GM23338 (cell line): ENCODE measurements around the gene DHX30. TPM values are rescaled to one million over a fixed set of nuclear protein-coding genes. Genes with fewer than 3 reads are reported as not detected.
A peak's percentile ranks its signal among the peaks of the same experiment; 100 is the strongest.

Experiments
- ATAC-seq: fragments of 200-7000 bp; cut with Tn5 transposase; 3 replicates; pipeline ENCODE4 v1.9.1; 2020
- DNase-seq: peaks from one replicate; pipeline ENCODE4 v3.0.0-alpha.2; 2015; ENCODE audit warnings: low spot score
- H2AFZ ChIP-seq: fragments of 200-600 bp; sonication (generic); 2 replicates; pipeline ENCODE4 v1.8.0; 2016; ENCODE audit warnings: antibody characterized with exemption, mild to moderate bottlenecking, moderate library complexity
- H3F3A ChIP-seq: fragments of 200-600 bp; sonication (generic); replicated peaks from 2 replicates; pipeline ENCODE4 v1.8.0; 2017; ENCODE audit warnings: antibody characterized with exemption, mixed run types, low read depth
- H3K27ac ChIP-seq: fragments of 200-600 bp; sonication (generic); 2 replicates; pipeline ENCODE4 v1.6.1; 2016; ENCODE audit warnings: low read depth
- H3K27me3 ChIP-seq: fragments of 200-600 bp; sonication (generic); 2 replicates; pipeline ENCODE4 v1.8.0; 2016; ENCODE audit warnings: mild to moderate bottlenecking, mixed run types, moderate library complexity; ENCODE audit not compliant: insufficient read depth
- H3K36me3 ChIP-seq: fragments of 200-600 bp; sonication (generic); 2 replicates; pipeline ENCODE4 v1.8.0; 2016; ENCODE audit warnings: mild to moderate bottlenecking; ENCODE audit not compliant: insufficient read depth
- H3K4me1 ChIP-seq: fragments of 200-600 bp; sonication (generic); 2 replicates; pipeline ENCODE4 v1.8.0; 2016; ENCODE audit warnings: mild to moderate bottlenecking, moderate library complexity; ENCODE audit not compliant: insufficient read depth
- H3K4me2 ChIP-seq: fragments of 200-600 bp; sonication (generic); 2 replicates; pipeline ENCODE4 v1.7.1; 2017; ENCODE audit warnings: mixed run types
- H3K4me3 ChIP-seq: fragments of 200-600 bp; sonication (generic); 2 replicates; pipeline ENCODE4 v1.6.1; 2016; ENCODE audit warnings: mixed run types
- H3K79me2 ChIP-seq: fragments of 200-600 bp; sonication (generic); replicated peaks from 2 replicates; pipeline ENCODE4 v1.8.0; 2017; ENCODE audit warnings: mild to moderate bottlenecking; ENCODE audit not compliant: insufficient read depth
- H3K9me2 ChIP-seq: fragments of 200-600 bp; sonication (generic); 2 replicates; pipeline ENCODE4 v1.8.0; 2017; ENCODE audit not compliant: insufficient read depth
- H4K20me1 ChIP-seq: fragments of 200-600 bp; sonication (generic); replicated peaks from 2 replicates; pipeline ENCODE4 v1.8.0; 2017; ENCODE audit warnings: mild to moderate bottlenecking; ENCODE audit not compliant: insufficient read depth
- H3K27ac Mint-ChIP-seq: 2 replicates; pipeline ENCODE4 v1.8.0; 2020; ENCODE audit warnings: inconsistent platforms, mild to moderate bottlenecking, moderate library complexity, mixed read lengths
- H3K27me3 Mint-ChIP-seq: 3 replicates; pipeline ENCODE4 v1.8.0; 2022; ENCODE audit warnings: low read depth, mild to moderate bottlenecking, moderate library complexity, mixed read lengths, inconsistent platforms; ENCODE audit not compliant: insufficient read depth, poor library complexity
- H3K36me3 Mint-ChIP-seq: 3 replicates; pipeline ENCODE4 v1.8.0; 2021; ENCODE audit warnings: low read depth, mild to moderate bottlenecking, inconsistent platforms, moderate library complexity, mixed read lengths
- H3K4me1 Mint-ChIP-seq: 3 replicates; pipeline ENCODE4 v1.8.0; 2020; ENCODE audit warnings: mild to moderate bottlenecking, inconsistent platforms, mixed read lengths
- H3K4me3 Mint-ChIP-seq: 3 replicates; pipeline ENCODE4 v1.8.0; 2021; ENCODE audit warnings: moderate library complexity, mild to moderate bottlenecking, inconsistent platforms, mixed read lengths
- H3K9me3 Mint-ChIP-seq: 3 replicates; pipeline ENCODE4 v1.8.0; 2020; ENCODE audit warnings: moderate library complexity, mild to moderate bottlenecking, inconsistent platforms, mixed read lengths
- JUNB ChIP-seq: IDR thresholded peaks from one replicate; pipeline ENCODE4 v1.6.1; 2016; ENCODE audit warnings: antibody characterized with exemption; ENCODE audit not compliant: unreplicated experiment
- NANOG ChIP-seq: IDR thresholded peaks from 2 replicates; pipeline ENCODE4 v1.6.1; 2016; ENCODE audit warnings: antibody characterized with exemption, borderline replicate concordance
- POLR2AphosphoS5 ChIP-seq: IDR thresholded peaks from 2 replicates; pipeline ENCODE4 v1.6.1; 2016; ENCODE audit warnings: antibody characterized with exemption, low read depth
- REST ChIP-seq: IDR thresholded peaks from one replicate; pipeline ENCODE4 v1.6.1; 2018; ENCODE audit warnings: antibody characterized with exemption; ENCODE audit not compliant: unreplicated experiment
- STAT1 ChIP-seq: IDR thresholded peaks from one replicate; pipeline ENCODE4 v1.6.1; 2016; ENCODE audit warnings: antibody characterized with exemption; ENCODE audit not compliant: unreplicated experiment
- ZNF114 ChIP-seq: fragments of 250-450 bp; sonication (Bioruptor Pico); IDR thresholded peaks from 2 replicates; pipeline ENCODE4 v1.5.0; 2020; ENCODE audit warnings: mild to moderate bottlenecking, moderate library complexity
- ZNF331 ChIP-seq: fragments of 250-450 bp; sonication (Bioruptor Pico); IDR thresholded peaks from 2 replicates; pipeline ENCODE4 v1.5.0; 2020; ENCODE audit warnings: low read depth, mild to moderate bottlenecking, moderate library complexity
- polyA plus RNA-seq: library from polyadenylated mRNA; unstranded; fragments of >200 nt; fragmentation: Nextera tagmentation; extraction: Ambion mirVana; gene quantifications from 2 replicates; pipeline ENCODE4 v1.2.1, GENCODE V29; 2016
- total RNA-seq: library from RNA; depleted of rRNA; stranded (reverse); fragments of >200 nt; shearing (Covaris generic); gene quantifications from 2 replicates; pipeline ENCODE4 v1.2.3, GENCODE V29; 2014
- TF ChIP-seq, protein P1 (sequence below), 2 experiments: fragments of 200-600 bp in 1 of 2; sonication (generic) in 1 of 2; conservative IDR thresholded peaks; 2 replicates each; pipeline versions ENCODE4 v1.5.1 to v1.6.1; 2016 to 2017; ENCODE audit warnings: antibody characterized with exemption in 2 of 2, low read depth in 2 of 2, mild to moderate bottlenecking in 2 of 2, moderate library complexity in 1 of 2
- TF ChIP-seq, protein P2 (sequence below): fragments of 250-450 bp; sonication (Bioruptor Pico); IDR thresholded peaks from 2 replicates; pipeline ENCODE4 v1.5.0; 2020; ENCODE audit warnings: mild to moderate bottlenecking, moderate library complexity
- TF ChIP-seq, protein P3 (sequence below): IDR thresholded peaks from 2 replicates; pipeline ENCODE4 v1.6.1; 2016; ENCODE audit warnings: antibody characterized with exemption

The DHX30 gene
- total and polyA plus RNA-seq, 2 experiments from 2014 or later: 47.5 to 125 TPM

DNA sequence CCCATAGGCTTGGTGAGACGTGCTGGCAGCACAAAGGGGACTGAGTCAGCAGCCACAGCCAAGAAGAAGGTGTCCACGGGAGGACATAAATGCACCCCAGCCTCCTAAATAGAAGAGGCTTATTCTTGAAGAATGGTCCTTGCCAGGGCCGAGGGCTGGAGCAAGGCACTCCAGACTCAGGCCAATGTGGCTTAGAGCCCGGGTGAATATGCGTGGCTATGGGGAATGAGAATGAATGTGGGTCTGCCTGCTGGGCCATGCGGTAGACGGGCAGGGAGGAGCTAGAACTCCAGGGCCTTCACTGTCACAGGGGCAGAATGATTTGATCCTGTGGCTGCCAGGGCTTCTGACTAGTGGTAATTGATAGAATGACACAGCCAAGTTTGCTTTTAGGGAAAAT is 34.0 kb downstream of the DHX30 start:
- H3K36me3 Mint-ChIP-seq: peaks cover 82% of the 10 kb centered on the region
- Histone ChIP-seq H2AFZ (no peak overlapping the region), H3K27ac (peak overlapping the region; percentile 82; the same call in 1 of the 2 replicates), H3K4me2 (no peak overlapping the region), H3K9me2 (no peaks in the 10 kb centered on the region), H3K36me3 (peaks cover 52% of the 10 kb centered on the region), H4K20me1 (peaks cover 51% of the 10 kb centered on the region), H3K27me3 (no peaks in the 10 kb centered on the region), H3K4me1 (peaks cover 21% of the 10 kb centered on the region), H3F3A (peaks cover 49% of the 10 kb centered on the region), H3K4me3 (no peak overlapping the region), H3K79me2 (peaks cover 26% of the 10 kb centered on the region)
- ATAC-seq (peak; percentile 32), DNase-seq (no peak)
- H3K27me3 Mint-ChIP-seq: peaks cover 19% of the 10 kb centered on the region
- H3K4me1 Mint-ChIP-seq: peaks cover 31% of the 10 kb centered on the region
- H3K4me3 Mint-ChIP-seq: no peak overlapping the region
- no peaks in the 10 kb centered on the region for H3K9me3 Mint-ChIP-seq
- no peak for TF ChIP-seq ZNF331
- TF ChIP-seq NANOG: no peak
- TF ChIP-seq, protein P1, sequence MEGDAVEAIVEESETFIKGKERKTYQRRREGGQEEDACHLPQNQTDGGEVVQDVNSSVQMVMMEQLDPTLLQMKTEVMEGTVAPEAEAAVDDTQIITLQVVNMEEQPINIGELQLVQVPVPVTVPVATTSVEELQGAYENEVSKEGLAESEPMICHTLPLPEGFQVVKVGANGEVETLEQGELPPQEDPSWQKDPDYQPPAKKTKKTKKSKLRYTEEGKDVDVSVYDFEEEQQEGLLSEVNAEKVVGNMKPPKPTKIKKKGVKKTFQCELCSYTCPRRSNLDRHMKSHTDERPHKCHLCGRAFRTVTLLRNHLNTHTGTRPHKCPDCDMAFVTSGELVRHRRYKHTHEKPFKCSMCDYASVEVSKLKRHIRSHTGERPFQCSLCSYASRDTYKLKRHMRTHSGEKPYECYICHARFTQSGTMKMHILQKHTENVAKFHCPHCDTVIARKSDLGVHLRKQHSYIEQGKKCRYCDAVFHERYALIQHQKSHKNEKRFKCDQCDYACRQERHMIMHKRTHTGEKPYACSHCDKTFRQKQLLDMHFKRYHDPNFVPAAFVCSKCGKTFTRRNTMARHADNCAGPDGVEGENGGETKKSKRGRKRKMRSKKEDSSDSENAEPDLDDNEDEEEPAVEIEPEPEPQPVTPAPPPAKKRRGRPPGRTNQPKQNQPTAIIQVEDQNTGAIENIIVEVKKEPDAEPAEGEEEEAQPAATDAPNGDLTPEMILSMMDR (conservative IDR thresholded peaks at IDR 0.05; ENCODE audit: low read depth in 2 of 2): no peak
- H3K27ac Mint-ChIP-seq: no peak overlapping the region

DNA sequence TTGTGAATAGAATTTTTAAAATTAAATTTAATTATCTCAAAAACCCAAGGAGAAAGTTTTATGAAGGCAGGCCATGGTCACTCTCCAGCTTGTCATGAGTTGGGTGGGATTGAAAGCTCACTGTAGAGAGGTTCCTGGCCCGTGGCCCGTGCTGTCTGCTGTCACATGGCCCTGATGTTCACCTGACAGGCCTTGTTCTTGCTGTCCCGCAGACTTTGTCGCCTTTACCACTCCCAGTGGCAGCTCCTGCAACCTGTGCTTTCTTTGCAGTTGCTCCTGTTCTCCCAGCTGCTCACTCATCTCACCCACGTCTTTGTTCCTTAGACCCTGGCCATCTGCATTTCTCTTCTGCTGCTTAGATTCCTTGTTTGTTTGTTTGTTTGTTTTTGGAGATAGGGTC is 35.6 kb downstream of the DHX30 start:
- H4K20me1 ChIP-seq: peaks cover 63% of the 10 kb centered on the region
- H3K9me2 ChIP-seq: no peaks in the 10 kb centered on the region
- no peak for DNase-seq
- no peak overlapping the region for H3K4me3 ChIP-seq
- H3K27ac ChIP-seq: no peak overlapping the region
- no peak overlapping the region for H2AFZ ChIP-seq
- Mint-ChIP-seq H3K4me3 (no peak overlapping the region), H3K4me1 (peaks cover 42% of the 10 kb centered on the region), H3K27me3 (peaks cover 19% of the 10 kb centered on the region), H3K9me3 (no peaks in the 10 kb centered on the region), H3K36me3 (peaks cover 86% of the 10 kb centered on the region), H3K27ac (no peak overlapping the region)
- ATAC-seq: no peak
- H3K4me2 ChIP-seq: no peak overlapping the region
- H3F3A ChIP-seq: peaks cover 55% of the 10 kb centered on the region
- peaks cover 31% of the 10 kb centered on the region for H3K79me2 ChIP-seq
- no peaks in the 10 kb centered on the region for H3K27me3 ChIP-seq
- H3K36me3 ChIP-seq: peaks cover 50% of the 10 kb centered on the region
- peaks cover 31% of the 10 kb centered on the region for H3K4me1 ChIP-seq
- no peak for TF ChIP-seq POLR2AphosphoS5
- TF ChIP-seq JUNB: no peak
- TF ChIP-seq REST: no peak
- TF ChIP-seq, protein P2, sequence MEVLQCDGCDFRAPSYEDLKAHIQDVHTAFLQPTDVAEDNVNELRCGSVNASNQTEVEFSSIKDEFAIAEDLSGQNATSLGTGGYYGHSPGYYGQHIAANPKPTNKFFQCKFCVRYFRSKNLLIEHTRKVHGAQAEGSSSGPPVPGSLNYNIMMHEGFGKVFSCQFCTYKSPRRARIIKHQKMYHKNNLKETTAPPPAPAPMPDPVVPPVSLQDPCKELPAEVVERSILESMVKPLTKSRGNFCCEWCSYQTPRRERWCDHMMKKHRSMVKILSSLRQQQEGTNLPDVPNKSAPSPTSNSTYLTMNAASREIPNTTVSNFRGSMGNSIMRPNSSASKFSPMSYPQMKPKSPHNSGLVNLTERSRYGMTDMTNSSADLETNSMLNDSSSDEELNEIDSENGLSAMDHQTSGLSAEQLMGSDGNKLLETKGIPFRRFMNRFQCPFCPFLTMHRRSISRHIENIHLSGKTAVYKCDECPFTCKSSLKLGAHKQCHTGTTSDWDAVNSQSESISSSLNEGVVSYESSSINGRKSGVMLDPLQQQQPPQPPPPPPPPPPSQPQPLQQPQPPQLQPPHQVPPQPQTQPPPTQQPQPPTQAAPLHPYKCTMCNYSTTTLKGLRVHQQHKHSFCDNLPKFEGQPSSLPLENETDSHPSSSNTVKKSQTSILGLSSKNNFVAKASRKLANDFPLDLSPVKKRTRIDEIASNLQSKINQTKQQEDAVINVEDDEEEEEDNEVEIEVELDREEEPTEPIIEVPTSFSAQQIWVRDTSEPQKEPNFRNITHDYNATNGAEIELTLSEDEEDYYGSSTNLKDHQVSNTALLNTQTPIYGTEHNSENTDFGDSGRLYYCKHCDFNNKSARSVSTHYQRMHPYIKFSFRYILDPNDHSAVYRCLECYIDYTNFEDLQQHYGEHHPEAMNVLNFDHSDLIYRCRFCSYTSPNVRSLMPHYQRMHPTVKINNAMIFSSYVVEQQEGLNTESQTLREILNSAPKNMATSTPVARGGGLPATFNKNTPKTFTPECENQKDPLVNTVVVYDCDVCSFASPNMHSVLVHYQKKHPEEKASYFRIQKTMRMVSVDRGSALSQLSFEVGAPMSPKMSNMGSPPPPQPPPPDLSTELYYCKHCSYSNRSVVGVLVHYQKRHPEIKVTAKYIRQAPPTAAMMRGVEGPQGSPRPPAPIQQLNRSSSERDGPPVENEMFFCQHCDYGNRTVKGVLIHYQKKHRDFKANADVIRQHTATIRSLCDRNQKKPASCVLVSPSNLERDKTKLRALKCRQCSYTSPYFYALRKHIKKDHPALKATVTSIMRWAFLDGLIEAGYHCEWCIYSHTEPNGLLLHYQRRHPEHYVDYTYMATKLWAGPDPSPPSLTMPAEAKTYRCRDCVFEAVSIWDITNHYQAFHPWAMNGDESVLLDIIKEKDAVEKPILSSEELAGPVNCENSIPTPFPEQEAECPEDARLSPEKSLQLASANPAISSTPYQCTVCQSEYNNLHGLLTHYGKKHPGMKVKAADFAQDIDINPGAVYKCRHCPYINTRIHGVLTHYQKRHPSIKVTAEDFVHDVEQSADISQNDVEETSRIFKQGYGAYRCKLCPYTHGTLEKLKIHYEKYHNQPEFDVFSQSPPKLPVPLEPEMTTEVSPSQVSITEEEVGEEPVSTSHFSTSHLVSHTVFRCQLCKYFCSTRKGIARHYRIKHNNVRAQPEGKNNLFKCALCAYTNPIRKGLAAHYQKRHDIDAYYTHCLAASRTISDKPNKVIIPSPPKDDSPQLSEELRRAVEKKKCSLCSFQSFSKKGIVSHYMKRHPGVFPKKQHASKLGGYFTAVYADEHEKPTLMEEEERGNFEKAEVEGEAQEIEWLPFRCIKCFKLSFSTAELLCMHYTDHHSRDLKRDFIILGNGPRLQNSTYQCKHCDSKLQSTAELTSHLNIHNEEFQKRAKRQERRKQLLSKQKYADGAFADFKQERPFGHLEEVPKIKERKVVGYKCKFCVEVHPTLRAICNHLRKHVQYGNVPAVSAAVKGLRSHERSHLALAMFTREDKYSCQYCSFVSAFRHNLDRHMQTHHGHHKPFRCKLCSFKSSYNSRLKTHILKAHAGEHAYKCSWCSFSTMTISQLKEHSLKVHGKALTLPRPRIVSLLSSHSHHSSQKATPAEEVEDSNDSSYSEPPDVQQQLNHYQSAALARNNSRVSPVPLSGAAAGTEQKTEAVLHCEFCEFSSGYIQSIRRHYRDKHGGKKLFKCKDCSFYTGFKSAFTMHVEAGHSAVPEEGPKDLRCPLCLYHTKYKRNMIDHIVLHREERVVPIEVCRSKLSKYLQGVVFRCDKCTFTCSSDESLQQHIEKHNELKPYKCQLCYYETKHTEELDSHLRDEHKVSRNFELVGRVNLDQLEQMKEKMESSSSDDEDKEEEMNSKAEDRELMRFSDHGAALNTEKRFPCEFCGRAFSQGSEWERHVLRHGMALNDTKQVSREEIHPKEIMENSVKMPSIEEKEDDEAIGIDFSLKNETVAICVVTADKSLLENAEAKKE (CRISPR knock-in tag): no peak
- no peak for TF ChIP-seq STAT1
- no peak for TF ChIP-seq ZNF114 (CRISPR knock-in tag)
- TF ChIP-seq, protein P3, sequence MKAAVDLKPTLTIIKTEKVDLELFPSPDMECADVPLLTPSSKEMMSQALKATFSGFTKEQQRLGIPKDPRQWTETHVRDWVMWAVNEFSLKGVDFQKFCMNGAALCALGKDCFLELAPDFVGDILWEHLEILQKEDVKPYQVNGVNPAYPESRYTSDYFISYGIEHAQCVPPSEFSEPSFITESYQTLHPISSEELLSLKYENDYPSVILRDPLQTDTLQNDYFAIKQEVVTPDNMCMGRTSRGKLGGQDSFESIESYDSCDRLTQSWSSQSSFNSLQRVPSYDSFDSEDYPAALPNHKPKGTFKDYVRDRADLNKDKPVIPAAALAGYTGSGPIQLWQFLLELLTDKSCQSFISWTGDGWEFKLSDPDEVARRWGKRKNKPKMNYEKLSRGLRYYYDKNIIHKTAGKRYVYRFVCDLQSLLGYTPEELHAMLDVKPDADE: no peak
- no peak for TF ChIP-seq NANOG
